GM18526 (cell line): ENCODE measurements around the gene DNMT3B.

ENCODE experiments used
- POLR2A ChIP-seq: IDR thresholded peaks from 3 replicates; pipeline ENCODE4 v1.6.1; 2011; ENCODE audit not compliant: insufficient read length; ENCODE audit errors: extremely low read depth

The DNMT3B gene

DNA sequence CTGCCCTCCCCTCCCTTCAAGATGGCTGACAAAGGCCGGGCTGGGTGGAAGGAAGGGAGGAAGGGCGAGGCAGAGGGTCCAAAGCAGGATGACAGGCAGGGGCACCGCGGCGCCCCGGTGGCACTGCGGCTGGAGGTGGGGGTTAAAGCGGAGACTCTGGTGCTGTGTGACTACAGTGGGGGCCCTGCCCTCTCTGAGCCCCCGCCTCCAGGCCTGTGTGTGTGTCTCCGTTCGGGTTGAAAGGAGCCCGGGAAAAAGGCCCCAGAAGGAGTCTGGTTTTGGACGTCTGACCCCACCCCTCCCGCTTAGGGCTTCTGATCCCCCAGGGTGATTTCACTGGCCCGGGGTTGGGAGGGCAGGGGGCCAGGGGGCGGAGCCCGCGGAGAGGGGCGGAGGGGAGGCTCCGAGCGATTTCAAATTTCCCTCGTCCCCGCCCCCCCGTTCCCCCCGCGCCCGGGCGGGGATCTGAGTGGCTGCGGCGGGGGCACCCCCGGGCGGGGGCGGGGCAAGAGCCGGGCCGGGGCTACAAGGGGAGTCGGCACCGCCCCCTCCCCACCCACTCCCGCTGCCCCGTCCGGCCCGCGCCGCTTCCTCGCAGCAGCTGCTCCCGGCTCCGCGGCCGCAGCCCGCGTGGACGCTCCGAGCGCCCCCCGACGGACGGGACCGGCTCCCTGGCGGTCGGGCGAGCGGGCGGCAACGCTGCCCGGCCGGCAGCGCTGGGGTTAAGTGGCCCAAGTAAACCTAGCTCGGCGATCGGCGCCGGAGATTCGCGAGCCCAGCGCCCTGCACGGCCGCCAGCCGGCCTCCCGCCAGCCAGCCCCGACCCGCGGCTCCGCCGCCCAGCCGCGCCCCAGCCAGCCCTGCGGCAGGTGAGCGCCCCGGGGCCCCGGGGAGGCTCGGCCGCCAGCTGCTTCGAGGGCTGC lies at the start of gene DNMT3B:
Gene DNMT3B (plus strand): TSS at position 555 of the 923 bp plus-strand sequence. CDS start 17,939 bp downstream, outside the sequence.
- TF ChIP-seq POLR2A: peak; percentile 22

GRCh38 chr20:32718749-32719348 lies 43.3 kb upstream of the DNMT3B start:
- TF ChIP-seq POLR2A: no peak

GRCh38 chr20:32727683-32728082 lies 34.5 kb upstream of the DNMT3B start:
- TF ChIP-seq POLR2A: no peak

- TF ChIP-seq POLR2A: no peak
Observed at GRCh38 chr20:32731882-32732266, 30.3 kb upstream of the DNMT3B start.

GRCh38 chr20:32737371-32738223 lies 24.6 kb upstream of the DNMT3B start:
- TF ChIP-seq POLR2A: no peak

DNA sequence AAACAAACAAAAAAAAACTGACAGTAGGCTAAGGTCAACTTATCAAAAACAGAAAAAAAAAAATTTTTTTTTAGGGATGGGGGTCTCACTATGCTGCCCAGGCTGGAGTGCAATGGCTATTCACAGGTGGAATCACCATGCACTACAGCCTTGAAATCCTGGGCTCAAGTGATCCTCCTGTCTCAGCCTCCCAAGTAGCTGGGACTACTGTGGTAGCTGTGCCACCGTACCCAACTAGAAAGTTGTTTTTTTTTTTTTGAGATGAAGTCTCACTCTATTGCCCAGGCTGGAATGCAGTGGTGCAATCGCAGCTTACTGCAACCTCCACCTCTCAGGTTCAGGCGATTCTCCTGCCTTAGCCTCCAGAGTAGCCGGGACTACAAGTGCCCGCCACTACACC lies 21.0 kb upstream of the DNMT3B start:
- no peak for TF ChIP-seq POLR2A

DNA sequence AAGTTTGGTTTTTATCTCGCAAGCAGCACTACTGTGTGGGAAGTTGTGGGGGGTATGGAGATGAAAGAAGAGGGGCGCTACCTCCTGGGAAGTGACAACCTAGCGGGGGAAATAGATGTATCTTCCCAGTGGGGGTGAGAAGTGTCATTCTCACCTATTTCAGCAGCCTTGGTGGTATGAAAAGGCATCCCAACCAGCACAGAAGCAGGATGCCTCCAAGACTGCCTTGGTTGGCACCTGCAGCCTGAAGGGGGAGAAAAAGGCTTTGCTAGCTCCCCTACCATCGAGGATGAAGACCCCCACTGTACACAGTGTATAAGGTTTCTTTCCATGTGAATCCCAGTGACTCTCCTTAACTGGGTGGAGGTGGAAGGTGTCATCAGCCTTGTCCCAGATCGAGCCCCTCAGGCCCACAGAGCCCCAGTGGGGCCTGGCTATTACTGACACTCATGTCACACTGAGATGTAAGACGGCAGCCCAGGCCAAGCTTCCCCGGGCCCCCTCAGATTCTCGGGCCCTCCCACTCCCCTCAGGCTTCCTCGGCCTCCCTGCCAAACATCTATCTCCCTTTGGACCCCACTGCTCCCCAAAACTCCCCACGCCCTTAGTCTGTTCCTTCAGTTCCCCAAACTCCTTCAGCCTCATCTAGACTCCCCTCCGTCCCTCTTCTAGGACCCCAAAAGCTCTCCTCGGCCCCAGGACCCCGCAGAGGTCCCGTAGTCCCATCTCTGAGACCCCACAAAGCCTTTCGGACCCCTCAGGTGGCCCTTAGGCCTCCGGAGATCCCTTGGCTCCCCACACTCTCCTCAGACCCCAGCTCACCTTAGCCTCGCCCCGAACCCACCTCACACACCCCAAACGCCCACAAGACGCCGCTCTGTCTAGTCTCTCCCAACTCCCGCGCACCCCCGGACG lies 19.6 kb upstream of the DNMT3B start:
- TF ChIP-seq POLR2A: no peak

GRCh38 chr20:32743237-32744112 lies 18.7 kb upstream of the DNMT3B start, which contains the start of gene COMMD7:
COMMD7 (minus strand) TSS chr20:32743467; CDS start chr20:32743391, 76 bp downstream.
- peak; percentile 57 for TF ChIP-seq POLR2A

- TF ChIP-seq POLR2A: no peak
Observed at GRCh38 chr20:32749914-32750637, 12.1 kb upstream of the DNMT3B start.

DNA sequence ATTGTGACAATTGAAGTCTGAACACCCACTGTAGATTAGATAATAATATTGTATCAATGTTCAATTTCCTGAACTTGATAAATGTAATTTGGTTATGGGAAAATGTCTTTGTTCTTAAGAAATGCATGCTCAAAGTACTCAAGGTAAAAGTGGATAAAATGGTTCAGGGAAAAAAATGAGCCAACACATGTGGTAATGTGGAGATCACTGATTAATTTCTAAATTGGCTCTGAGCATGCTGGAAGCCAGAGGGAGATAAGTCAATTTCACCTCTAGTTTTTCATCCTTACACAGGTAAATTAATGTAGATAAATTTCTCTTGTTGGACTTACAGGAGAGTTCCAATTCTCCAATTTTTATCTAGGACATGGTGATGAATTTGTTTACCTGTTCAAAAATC lies 10.9 kb upstream of the DNMT3B start:
- no peak for TF ChIP-seq POLR2A

DNA sequence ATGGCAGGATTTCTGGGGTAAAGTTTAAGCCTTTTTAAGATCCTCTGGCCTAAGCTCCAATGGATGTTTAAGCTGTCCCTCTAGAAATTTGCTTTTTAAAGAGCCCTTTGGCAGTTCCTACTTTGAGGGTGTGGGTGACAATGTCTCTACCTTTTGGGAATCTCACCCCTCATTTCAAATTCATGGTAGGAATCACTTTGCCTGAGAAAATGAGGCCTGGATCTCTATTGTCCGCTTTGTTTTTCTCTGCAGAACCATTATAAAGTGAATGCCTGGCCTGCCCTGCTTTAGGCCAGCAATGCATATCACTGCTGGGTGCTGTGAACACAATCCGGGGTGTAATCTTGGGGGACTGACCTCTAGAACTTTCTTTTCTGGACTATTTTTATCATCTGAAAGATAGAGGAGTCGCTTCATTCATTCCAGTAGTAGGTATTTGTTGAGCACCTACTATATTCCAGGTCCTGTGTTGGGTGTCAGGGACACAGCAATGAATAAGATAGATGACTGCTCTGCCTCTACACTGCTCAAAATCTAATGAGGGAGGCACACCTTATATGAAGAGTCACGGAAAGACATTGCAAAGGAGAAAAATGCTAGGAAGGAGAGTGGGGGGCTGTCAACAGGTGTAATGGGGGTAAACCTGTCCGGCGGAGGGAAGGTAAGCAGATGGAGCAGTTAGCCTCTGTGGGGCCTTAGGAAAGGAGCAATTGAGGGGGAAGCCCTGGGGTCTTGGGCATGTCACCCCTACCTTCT lies 10.3 kb upstream of the DNMT3B start:
- TF ChIP-seq POLR2A: no peak
